ENCODE data around the gene ADAMTS14.

Gene ADAMTS14

DNA sequence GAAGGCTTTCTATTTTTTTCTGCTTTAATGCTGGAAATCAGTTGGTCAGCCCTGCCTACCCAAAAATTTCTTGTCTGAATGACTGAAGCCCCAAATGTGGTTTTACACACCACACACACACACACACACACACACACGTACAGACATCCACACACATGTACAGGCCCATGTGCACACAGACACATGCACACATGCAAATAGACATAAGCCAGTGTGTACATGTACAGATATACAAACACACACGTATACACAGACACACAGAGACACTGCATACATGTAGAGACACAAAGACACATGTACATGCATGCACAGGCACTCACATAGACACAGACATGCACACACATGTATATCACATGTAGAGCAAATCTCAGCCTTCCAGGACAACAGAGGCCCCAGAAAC lies 58.6 kb downstream of the ADAMTS14 start:
- Histone ChIP-seq H3K9ac (ENCODE audit: insufficient read length, low read depth) (no peak overlapping the region), H3K36me3 (ENCODE audit: insufficient read depth, insufficient read length, low read length) (no peaks in the 10 kb centered on the region), H3K4me3 (ENCODE audit: insufficient read length, low read depth) (no peak overlapping the region), H3K4me1 (ENCODE audit: insufficient read depth, insufficient read length) (peaks cover under 1% of the 10 kb centered on the region), H3K9me3 (ENCODE audit: insufficient read depth, low read length) (no peaks in the 10 kb centered on the region), H3K27me3 (ENCODE audit: insufficient read depth, insufficient read length) (no peaks in the 10 kb centered on the region)
- TF ChIP-seq YY1 (IDR thresholded peaks at IDR 0.05; ENCODE audit: insufficient read depth, insufficient read length) (no peak), ZNF274 (IDR thresholded peaks at IDR 0.05; ENCODE audit: low read depth, low read length) (no peak), SUZ12 (IDR thresholded peaks at IDR 0.05; ENCODE audit: extremely low read depth, insufficient read depth, insufficient read length) (no peak)
- no peak for DNase-seq (ENCODE audit: low read depth, low spot score)

DNA sequence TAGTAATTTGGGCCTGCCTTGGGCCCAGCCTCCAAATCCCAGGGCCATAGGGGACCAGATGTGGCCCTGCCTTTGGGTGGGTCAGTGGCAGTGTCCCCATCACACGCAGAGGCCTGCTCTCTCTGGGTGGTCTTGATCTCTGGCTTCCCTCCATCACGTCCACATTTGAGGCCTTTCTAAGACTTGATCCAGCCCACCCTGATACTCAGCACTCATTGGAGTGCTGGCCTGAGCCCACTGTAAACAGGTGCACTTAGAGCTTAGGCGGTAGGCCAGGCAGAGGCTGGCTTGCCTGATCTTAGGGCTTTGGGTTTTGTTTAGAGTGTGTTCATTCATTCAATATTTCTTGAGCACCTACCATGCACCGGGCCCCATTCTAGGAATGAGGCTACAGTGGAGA lies 60.3 kb downstream of the ADAMTS14 start:
- no peaks in the 10 kb centered on the region for H3K4me1 ChIP-seq (ENCODE audit: insufficient read depth, insufficient read length)
- H3K9me3 ChIP-seq (ENCODE audit: insufficient read depth, low read length), result no peaks in the 10 kb centered on the region
- H3K9ac ChIP-seq (ENCODE audit: insufficient read length, low read depth), result no peak overlapping the region
- H3K4me3 ChIP-seq (ENCODE audit: insufficient read length, low read depth), result no peak overlapping the region
- H3K27me3 ChIP-seq (ENCODE audit: insufficient read depth, insufficient read length), result no peaks in the 10 kb centered on the region
- TF ChIP-seq SUZ12 (IDR thresholded peaks at IDR 0.05; ENCODE audit: extremely low read depth, insufficient read depth, insufficient read length), result no peak
- no peak for TF ChIP-seq ZNF274 (IDR thresholded peaks at IDR 0.05; ENCODE audit: low read depth, low read length)
- H3K36me3 ChIP-seq (ENCODE audit: insufficient read depth, insufficient read length, low read length), result no peaks in the 10 kb centered on the region
- no peak for DNase-seq (ENCODE audit: low read depth, low spot score)

DNA sequence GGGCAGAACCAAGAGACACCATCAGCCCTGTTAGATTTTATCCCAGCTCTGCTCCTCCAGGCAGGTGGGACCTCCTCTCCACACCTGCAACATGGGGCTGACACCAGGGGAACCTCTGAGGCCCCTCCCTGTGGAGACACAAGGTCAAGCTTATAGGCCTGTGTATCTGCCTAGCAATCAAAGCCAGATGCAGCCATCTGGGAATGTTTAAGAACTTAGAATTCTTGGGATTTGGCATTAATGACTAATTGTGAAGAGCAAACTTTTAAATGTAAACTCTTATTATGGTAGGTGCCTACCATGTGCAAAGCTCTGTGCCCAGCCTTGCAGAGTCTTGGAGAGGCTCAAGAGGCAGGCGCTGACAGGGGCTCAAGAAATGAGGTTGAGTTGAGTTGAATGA lies 60.7 kb downstream of the ADAMTS14 start:
- Histone ChIP-seq H3K9me3 (ENCODE audit: insufficient read depth, low read length) (no peaks in the 10 kb centered on the region), H3K9ac (ENCODE audit: insufficient read length, low read depth) (no peak overlapping the region), H3K36me3 (ENCODE audit: insufficient read depth, insufficient read length, low read length) (no peaks in the 10 kb centered on the region), H3K27me3 (ENCODE audit: insufficient read depth, insufficient read length) (no peaks in the 10 kb centered on the region), H3K4me3 (ENCODE audit: insufficient read length, low read depth) (no peak overlapping the region), H3K4me1 (ENCODE audit: insufficient read depth, insufficient read length) (no peaks in the 10 kb centered on the region)
- DNase-seq (ENCODE audit: low read depth, low spot score), result no peak
- TF ChIP-seq ZNF274 (IDR thresholded peaks at IDR 0.05; ENCODE audit: low read depth, low read length), result no peak
- TF ChIP-seq YY1 (IDR thresholded peaks at IDR 0.05; ENCODE audit: insufficient read depth, insufficient read length), result no peak
- no peak for TF ChIP-seq SUZ12 (IDR thresholded peaks at IDR 0.05; ENCODE audit: extremely low read depth, insufficient read depth, insufficient read length)

DNA sequence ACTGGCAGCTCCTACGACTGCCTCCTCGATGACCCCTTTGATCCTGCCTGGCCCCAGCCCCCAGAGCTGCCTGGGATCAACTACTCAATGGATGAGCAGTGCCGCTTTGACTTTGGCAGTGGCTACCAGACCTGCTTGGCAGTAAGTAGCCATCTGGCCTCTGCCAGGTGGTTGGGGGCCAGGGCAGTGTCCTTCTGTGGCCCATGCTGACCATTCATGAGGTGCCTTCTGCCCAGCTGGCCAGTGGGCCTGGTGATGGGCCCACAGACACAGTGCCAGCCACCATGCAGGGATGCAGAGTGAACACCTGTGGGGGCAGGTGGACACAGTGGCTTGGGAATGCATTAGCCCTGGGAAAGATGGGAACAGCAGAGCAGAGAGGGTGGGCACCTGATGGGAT lies 62.9 kb downstream of the ADAMTS14 start:
- Histone ChIP-seq H3K36me3 (ENCODE audit: insufficient read depth, insufficient read length, low read length) (no peaks in the 10 kb centered on the region), H3K27me3 (ENCODE audit: insufficient read depth, insufficient read length) (no peaks in the 10 kb centered on the region), H3K4me1 (ENCODE audit: insufficient read depth, insufficient read length) (no peaks in the 10 kb centered on the region), H3K9ac (ENCODE audit: insufficient read length, low read depth) (no peak overlapping the region), H3K4me3 (ENCODE audit: insufficient read length, low read depth) (no peak overlapping the region), H3K9me3 (ENCODE audit: insufficient read depth, low read length) (no peaks in the 10 kb centered on the region)
- DNase-seq (ENCODE audit: low read depth, low spot score), result no peak
- TF ChIP-seq YY1 (IDR thresholded peaks at IDR 0.05; ENCODE audit: insufficient read depth, insufficient read length) (no peak), SUZ12 (IDR thresholded peaks at IDR 0.05; ENCODE audit: extremely low read depth, insufficient read depth, insufficient read length) (no peak), ZNF274 (IDR thresholded peaks at IDR 0.05; ENCODE audit: low read depth, low read length) (no peak)

DNA sequence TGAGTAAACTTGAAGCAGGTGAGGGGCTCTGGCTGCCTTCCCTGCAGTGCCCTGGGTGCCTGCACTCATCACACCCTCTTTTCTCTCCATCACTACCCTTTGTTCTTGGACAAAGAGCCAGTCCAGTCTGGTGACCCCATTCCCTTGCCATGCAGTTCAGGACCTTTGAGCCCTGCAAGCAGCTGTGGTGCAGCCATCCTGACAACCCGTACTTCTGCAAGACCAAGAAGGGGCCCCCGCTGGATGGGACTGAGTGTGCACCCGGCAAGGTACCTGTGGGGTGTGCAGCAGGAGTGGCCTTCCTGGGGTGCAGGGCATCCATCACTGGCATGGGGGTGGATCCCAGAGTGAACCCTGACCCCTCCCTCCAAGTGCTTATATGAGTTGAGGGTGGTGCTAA lies 64.2 kb downstream of the ADAMTS14 start:
- no peaks in the 10 kb centered on the region for H3K36me3 ChIP-seq (ENCODE audit: insufficient read depth, insufficient read length, low read length)
- H3K4me1 ChIP-seq (ENCODE audit: insufficient read depth, insufficient read length), result no peaks in the 10 kb centered on the region
- H3K4me3 ChIP-seq (ENCODE audit: insufficient read length, low read depth), result no peak overlapping the region
- TF ChIP-seq ZNF274 (IDR thresholded peaks at IDR 0.05; ENCODE audit: low read depth, low read length), result no peak
- no peak for TF ChIP-seq SUZ12 (IDR thresholded peaks at IDR 0.05; ENCODE audit: extremely low read depth, insufficient read depth, insufficient read length)
- no peak for TF ChIP-seq YY1 (IDR thresholded peaks at IDR 0.05; ENCODE audit: insufficient read depth, insufficient read length)
- H3K9ac ChIP-seq (ENCODE audit: insufficient read length, low read depth), result no peak overlapping the region
- H3K9me3 ChIP-seq (ENCODE audit: insufficient read depth, low read length), result no peaks in the 10 kb centered on the region
- no peak for DNase-seq (ENCODE audit: low read depth, low spot score)
- H3K27me3 ChIP-seq (ENCODE audit: insufficient read depth, insufficient read length), result no peaks in the 10 kb centered on the region

DNA sequence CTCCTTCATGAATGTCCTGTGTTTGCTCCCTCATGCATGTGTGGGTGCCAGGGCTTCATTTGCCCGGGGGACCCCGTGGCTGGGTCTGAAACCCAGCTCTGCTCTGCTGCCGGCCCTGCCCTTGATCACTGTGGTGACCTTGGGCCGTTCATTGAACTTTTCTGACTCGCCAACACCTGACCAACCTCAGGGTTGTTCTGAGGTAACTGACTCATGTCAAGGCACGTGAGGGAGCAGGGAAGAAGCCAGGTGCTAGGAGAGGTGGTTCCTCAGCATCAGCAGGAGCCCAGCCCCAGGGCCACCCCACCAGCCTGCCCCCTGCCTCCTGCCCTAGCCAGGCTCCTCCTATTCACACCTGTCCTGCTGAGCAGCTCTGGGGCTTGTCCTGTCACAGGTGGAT lies 64.9 kb downstream of the ADAMTS14 start:
- Histone ChIP-seq H3K27me3 (ENCODE audit: insufficient read depth, insufficient read length) (no peaks in the 10 kb centered on the region), H3K4me1 (ENCODE audit: insufficient read depth, insufficient read length) (no peaks in the 10 kb centered on the region), H3K36me3 (ENCODE audit: insufficient read depth, insufficient read length, low read length) (no peaks in the 10 kb centered on the region), H3K9me3 (ENCODE audit: insufficient read depth, low read length) (no peaks in the 10 kb centered on the region), H3K4me3 (ENCODE audit: insufficient read length, low read depth) (no peak overlapping the region), H3K9ac (ENCODE audit: insufficient read length, low read depth) (no peak overlapping the region)
- DNase-seq (ENCODE audit: low read depth, low spot score), result no peak
- TF ChIP-seq YY1 (IDR thresholded peaks at IDR 0.05; ENCODE audit: insufficient read depth, insufficient read length) (no peak), SUZ12 (IDR thresholded peaks at IDR 0.05; ENCODE audit: extremely low read depth, insufficient read depth, insufficient read length) (no peak), ZNF274 (IDR thresholded peaks at IDR 0.05; ENCODE audit: low read depth, low read length) (no peak)

DNA sequence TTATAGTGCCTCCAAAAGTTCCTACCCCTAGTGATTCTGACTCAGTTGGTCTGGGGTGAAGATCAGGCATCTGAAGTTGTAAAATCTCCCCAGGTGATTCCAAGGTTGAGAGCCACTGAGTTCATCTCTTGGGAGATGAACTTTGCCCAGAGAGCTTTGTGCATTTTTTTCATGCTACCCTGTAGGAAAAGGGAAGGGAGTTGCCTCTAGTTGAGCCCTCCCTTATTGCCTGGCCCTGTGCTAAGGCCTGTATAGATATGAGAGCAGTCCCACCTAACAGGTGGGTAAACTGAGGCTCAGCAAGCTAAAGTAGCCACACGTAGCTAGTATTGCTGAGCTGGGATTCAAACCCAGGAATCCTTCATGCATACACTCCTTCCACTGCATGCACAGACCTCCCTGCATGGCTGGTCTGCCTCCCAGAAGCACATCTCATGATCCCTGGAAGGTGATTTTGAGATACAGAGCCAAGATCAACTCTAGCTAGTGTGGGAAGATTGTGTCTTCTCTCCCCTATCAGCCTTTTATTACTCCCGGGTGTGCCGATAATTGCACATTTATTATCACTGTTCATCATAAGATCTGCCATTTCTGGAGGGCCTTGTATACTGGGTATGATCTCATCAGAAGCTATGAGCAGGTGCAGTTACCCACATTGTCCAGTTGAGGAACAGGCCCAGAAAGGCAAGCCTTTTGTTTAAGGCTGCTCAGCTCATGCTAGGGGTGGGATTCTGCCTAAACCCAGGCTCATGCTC lies 65.9 kb downstream of the ADAMTS14 start:
- H3K9ac ChIP-seq (ENCODE audit: insufficient read length, low read depth), result no peak overlapping the region
- no peaks in the 10 kb centered on the region for H3K27me3 ChIP-seq (ENCODE audit: insufficient read depth, insufficient read length)
- H3K36me3 ChIP-seq (ENCODE audit: insufficient read depth, insufficient read length, low read length), result no peaks in the 10 kb centered on the region
- H3K4me3 ChIP-seq (ENCODE audit: insufficient read length, low read depth), result no peak overlapping the region
- TF ChIP-seq SUZ12 (IDR thresholded peaks at IDR 0.05; ENCODE audit: extremely low read depth, insufficient read depth, insufficient read length) (no peak), ZNF274 (IDR thresholded peaks at IDR 0.05; ENCODE audit: low read depth, low read length) (no peak), YY1 (IDR thresholded peaks at IDR 0.05; ENCODE audit: insufficient read depth, insufficient read length) (no peak)
- H3K9me3 ChIP-seq (ENCODE audit: insufficient read depth, low read length), result no peaks in the 10 kb centered on the region
- no peak for DNase-seq (ENCODE audit: low read depth, low spot score)
- H3K4me1 ChIP-seq (ENCODE audit: insufficient read depth, insufficient read length), result no peaks in the 10 kb centered on the region

Data from NT2/D1 (cell line).